ENCODE results near the gene PRDX4.

GRCh38 chrX:23643020-23643419 lies 24.3 kb upstream of the PRDX4 start:
- TF ChIP-seq ZNF548 (tag by site-specific recombination; IDR thresholded peaks at IDR 0.05) = no peak
- no peak for TF ChIP-seq ELK4 (IDR thresholded peaks at IDR 0.05; ENCODE audit: borderline replicate concordance, low read depth, low read length)
- no peak for TF ChIP-seq ZNF274 (IDR thresholded peaks at IDR 0.05; ENCODE audit: low read length)
- no peak for TF ChIP-seq ZNF274 (tag by site-specific recombination; IDR thresholded peaks at IDR 0.05; ENCODE audit: borderline replicate concordance)
- TF ChIP-seq ZNF239 (tag by site-specific recombination; IDR thresholded peaks at IDR 0.05) = no peak
- no peak for TF ChIP-seq YY1 (tag by site-specific recombination; IDR thresholded peaks at IDR 0.05)
- TF ChIP-seq CTCF (tag by site-specific recombination; IDR thresholded peaks at IDR 0.05) = no peak
- no peak for TF ChIP-seq ZBTB26 (tag by site-specific recombination; optimal IDR thresholded peaks at IDR 0.05)
- no peak for TF ChIP-seq PRDM4 (tag by site-specific recombination; IDR thresholded peaks at IDR 0.05)
- no peak for TF ChIP-seq ZNF626 (tag by site-specific recombination; IDR thresholded peaks at IDR 0.05)
- TF ChIP-seq ZNF24 (tag by site-specific recombination; IDR thresholded peaks at IDR 0.05) = no peak
- no peak for TF ChIP-seq RBAK (tag by site-specific recombination; IDR thresholded peaks at IDR 0.05)

Measured in HEK293 (cell line).